Right cardiac atrium (tissue), 5 donors: ENCODE measurements around the gene URM1. TPM values are rescaled to one million over a fixed set of nuclear protein-coding genes. Genes with fewer than 3 reads are reported as not detected.

Experiments used
- ATAC-seq, 2 donors: fragments of 200-7000 bp; cut with Tn5 transposase; one replicate each; pipeline versions ENCODE4 v1.8.0 to v1.9.1; 2020; ENCODE audit warnings: moderate library complexity in 2 of 2, mild to moderate bottlenecking in 1 of 2
- DNase-seq, 3 donors: peaks; one replicate each; pipeline ENCODE4 v3.0.0-alpha.2; 2020
- H3K27ac ChIP-seq: one replicate; pipeline ENCODE4 v1.5.1; 2013; ENCODE audit warnings: mild to moderate bottlenecking, low read length, control low read depth, moderate library complexity
- H3K27me3 ChIP-seq: one replicate; pipeline ENCODE4 v1.6.1; 2013; ENCODE audit not compliant: control insufficient read depth, insufficient read depth
- H3K4me1 ChIP-seq: one replicate; pipeline ENCODE4 v1.6.1; 2013; ENCODE audit warnings: low read length; ENCODE audit not compliant: control insufficient read depth, insufficient read depth
- H3K4me3 ChIP-seq: one replicate; pipeline ENCODE4 v1.5.1; 2013; ENCODE audit warnings: low read length, control low read depth
- H3K9me3 ChIP-seq: one replicate; pipeline ENCODE4 v1.6.1; 2013; ENCODE audit warnings: low read length; ENCODE audit not compliant: control insufficient read depth
- WGBS: extraction: QIAGEN DNeasy Blood & Tissue Kit; methylation state at CpG from one replicate; pipeline ENCODE4 v1.1.7; 2013; 5-methylcytosine and 5-hydroxymethylcytosine counted together
- intact Hi-C, 4 donors: fragments of 100-400 bp; cut with DNase I; formaldehyde crosslinking; loops; one replicate each; pipeline versions ENCODE4 v1.11.0 to v1.14.0; 2022 to 2023
- polyA plus RNA-seq: library from polyadenylated mRNA; stranded (reverse); fragments of 200-250 nt; gene quantifications from one replicate; pipeline ENCODE4 v1.2.3, GENCODE V29; 2013
- total RNA-seq, 4 donors: library from RNA; stranded (reverse); fragmentation: NEBNext Ultra II Directional; extraction: Animal tissue kit (Norgen Biotek cat#: 25700); gene quantifications; one replicate each; pipeline ENCODE4 v1.2.1, GENCODE V29; 2021
- donor health status: healthy with polysubstance abuse.
- donor health status: DM: no; HTN: yes; CAD: no.
- donor health status: DM: no; HTN: no; CAD: no.
- donor health status: DM: no; HTN: yes; CAD: no; lungs with severe emphysema.
- donor health status: DM: yes; HTN: yes; CAD: no.

Gene URM1
- total and polyA plus RNA-seq, 5 donors, result 44.2 to 57.4 (median 50.5) TPM

GRCh38 chr9:128370367-128370751 lies 815 bp upstream of the URM1 start:
- DNase-seq (no peak), ATAC-seq (no peak)
- H3K27ac ChIP-seq, result peak overlapping the region; percentile 96
- peaks cover 4% of the 10 kb centered on the region for H3K4me1 ChIP-seq
- peak overlapping the region; percentile 77 for H3K4me3 ChIP-seq
- intact Hi-C loops, result loop anchor here in 1 of 4 donors (10.0 kb wide), 1 partner anchor 324 kb away; no protein-coding TSS in a partner anchor
- no peaks in the 10 kb centered on the region for H3K27me3 ChIP-seq
- no peaks in the 10 kb centered on the region for H3K9me3 ChIP-seq

GRCh38 chr9:128371630-128372117 lies 500 bp downstream of the URM1 start:
- peaks cover 4% of the 10 kb centered on the region for H3K4me1 ChIP-seq
- intact Hi-C loops, result loop anchor here in 1 of 4 donors (10.0 kb wide), 1 partner anchor 323 kb away; no protein-coding TSS in a partner anchor
- WGBS, result under 1% methylated on average over 10 of the region's 10 CpGs

GRCh38 chr9:128372188-128372641 lies 1.0 kb downstream of the URM1 start:
- Histone ChIP-seq H3K27ac (no peak overlapping the region), H3K4me1 (peaks cover 4% of the 10 kb centered on the region), H3K4me3 (peak overlapping the region; percentile 77), H3K27me3 (no peaks in the 10 kb centered on the region), H3K9me3 (no peaks in the 10 kb centered on the region)
- intact Hi-C loops, result loop anchor here in 1 of 4 donors (10.0 kb wide), 1 partner anchor 323 kb away; no protein-coding TSS in a partner anchor
- WGBS, result 32% methylated on average over 4 of the region's 4 CpGs
- ATAC-seq (no peak), DNase-seq (no peak)

More at GRCh38 chr9:128371630-128372117, 500 bp downstream of the URM1 start:
- peak overlapping the region; percentile 94 for H3K27ac ChIP-seq
- H3K27me3 ChIP-seq, result no peaks in the 10 kb centered on the region
- no peak for ATAC-seq
- peak overlapping the region; percentile 77 for H3K4me3 ChIP-seq
- DNase-seq, result no peak
- H3K9me3 ChIP-seq, result no peaks in the 10 kb centered on the region

- H3K27me3 ChIP-seq, result no peaks in the 10 kb centered on the region
- no peak overlapping the region for H3K27ac ChIP-seq
- no peak overlapping the region for H3K4me3 ChIP-seq
- no peak for DNase-seq
- no peak for ATAC-seq
- peaks cover 4% of the 10 kb centered on the region for H3K4me1 ChIP-seq
- intact Hi-C loops, result loop anchor here in 1 of 4 donors (10.0 kb wide), 1 partner anchor 322 kb away; no protein-coding TSS in a partner anchor
- H3K9me3 ChIP-seq, result no peaks in the 10 kb centered on the region
- WGBS, result 91% methylated on average over 1 of the region's 1 CpG
Measured at GRCh38 chr9:128372784-128373183, 1.6 kb downstream of the URM1 start.

- ATAC-seq (no peak), DNase-seq (no peak)
- Histone ChIP-seq H3K4me1 (peaks cover 4% of the 10 kb centered on the region), H3K9me3 (no peaks in the 10 kb centered on the region), H3K27ac (no peak overlapping the region), H3K4me3 (no peak overlapping the region), H3K27me3 (no peaks in the 10 kb centered on the region)
- 81% methylated on average over 9 of the region's 9 CpGs for whole genome bisulfite sequencing
- intact Hi-C loops, result loop anchor here in 1 of 4 donors (10.0 kb wide), 1 partner anchor 321 kb away; no protein-coding TSS in a partner anchor
Measured at GRCh38 chr9:128374221-128374675, 3.1 kb downstream of the URM1 start.

- H3K27ac ChIP-seq, result no peak overlapping the region
- intact Hi-C loops, result loop anchor here in 1 of 4 donors (10.0 kb wide), 1 partner anchor 319 kb away; no protein-coding TSS in a partner anchor
- no peak overlapping the region for H3K4me3 ChIP-seq
- no peaks in the 10 kb centered on the region for H3K27me3 ChIP-seq
- 83% methylated on average over 5 of the region's 5 CpGs for WGBS
- no peaks in the 10 kb centered on the region for H3K9me3 ChIP-seq
- ATAC-seq (no peak), DNase-seq (no peak)
- H3K4me1 ChIP-seq, result peaks cover 4% of the 10 kb centered on the region
Measured at GRCh38 chr9:128375865-128376264, 4.7 kb downstream of the URM1 start.

- H3K4me3 ChIP-seq, result no peak overlapping the region
- H3K4me1 ChIP-seq, result no peaks in the 10 kb centered on the region
- no peaks in the 10 kb centered on the region for H3K27me3 ChIP-seq
- ATAC-seq (no peak), DNase-seq (no peak)
- no peaks in the 10 kb centered on the region for H3K9me3 ChIP-seq
- intact Hi-C loops, result no loop called here
- WGBS, result 58% methylated on average over 6 of the region's 6 CpGs
- H3K27ac ChIP-seq, result no peak overlapping the region
Measured at GRCh38 chr9:128382261-128382660, 11.1 kb downstream of the URM1 start.

GRCh38 chr9:128383007-128383753 lies 12.0 kb downstream of the URM1 start:
- no peaks in the 10 kb centered on the region for H3K27me3 ChIP-seq
- no peak for DNase-seq
- WGBS, result 75% methylated on average over 9 of the region's 9 CpGs
- H3K4me1 ChIP-seq, result no peaks in the 10 kb centered on the region
- no peak for ATAC-seq
- no peak overlapping the region for H3K27ac ChIP-seq
- intact Hi-C loops, result no loop called here
- H3K9me3 ChIP-seq, result no peaks in the 10 kb centered on the region
- H3K4me3 ChIP-seq, result no peak overlapping the region

GRCh38 chr9:128383791-128384190 lies 12.6 kb downstream of the URM1 start:
- Histone ChIP-seq H3K27me3 (no peaks in the 10 kb centered on the region), H3K4me3 (no peak overlapping the region), H3K27ac (no peak overlapping the region), H3K4me1 (no peaks in the 10 kb centered on the region), H3K9me3 (no peaks in the 10 kb centered on the region)
- intact Hi-C loops, result no loop called here
- 85% methylated on average over 8 of the region's 8 CpGs for WGBS
- DNase-seq (no peak), ATAC-seq (no peak)

- Histone ChIP-seq H3K27me3 (no peaks in the 10 kb centered on the region), H3K9me3 (no peaks in the 10 kb centered on the region), H3K4me1 (no peaks in the 10 kb centered on the region), H3K4me3 (no peak overlapping the region), H3K27ac (no peak overlapping the region)
- no peak for ATAC-seq
- no peak for DNase-seq
- 82% methylated on average over 7 of the region's 7 CpGs for WGBS
- intact Hi-C loops, result no loop called here
Measured at GRCh38 chr9:128384801-128385495, 13.8 kb downstream of the URM1 start.
